GM18520 (cell line): ENCODE measurements around the gene HORMAD2.

Experiments used
- ATAC-seq: cut with Tn5 transposase; IDR thresholded peaks from one replicate; pipeline ENCODE4 v1.9.1; 2021; ENCODE audit not compliant: unreplicated experiment

Gene HORMAD2

GRCh38 chr22:30224161-30224857, 144.0 kb downstream of the HORMAD2 start:
- ATAC-seq, result no peak

DNA sequence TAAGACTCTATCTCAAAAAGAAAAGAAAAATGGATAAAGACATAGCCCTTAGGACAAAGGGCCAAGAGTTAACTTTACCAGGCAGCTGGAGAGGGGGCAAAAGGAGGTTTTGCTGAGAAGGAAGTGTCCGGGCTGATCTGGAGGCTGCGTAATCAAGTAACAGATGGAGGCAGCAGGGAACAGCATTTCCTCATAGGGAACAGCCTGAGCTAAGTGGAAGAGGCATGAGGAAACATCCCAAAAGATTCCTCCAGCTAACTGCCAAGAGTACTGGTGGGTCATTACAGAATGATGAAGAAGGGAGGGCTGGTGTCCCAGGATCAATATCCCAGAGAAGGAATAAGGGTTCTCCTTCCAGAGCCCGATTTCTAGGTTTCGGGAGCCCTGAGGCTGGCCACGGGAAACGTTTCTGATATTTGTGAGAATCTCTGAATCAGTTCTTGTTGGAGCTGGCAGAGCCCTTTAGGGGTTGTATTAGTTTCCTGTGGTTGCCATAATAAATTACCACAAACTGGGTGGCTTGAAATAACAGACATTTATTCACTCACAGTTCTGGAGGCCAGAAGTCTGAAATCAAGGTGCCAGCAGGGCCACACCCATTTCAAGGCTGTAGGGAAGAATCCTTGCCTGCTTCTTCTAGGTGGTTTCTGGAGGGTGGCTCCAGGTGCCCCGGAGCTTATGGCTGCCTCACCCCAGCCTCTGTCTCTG, 145.1 kb downstream of the HORMAD2 start:
- no peak for ATAC-seq

- no peak for ATAC-seq
Measured at GRCh38 chr22:30226192-30226832, 146.0 kb downstream of the HORMAD2 start.
